ENCODE data around the gene SNX9.
A peak's percentile ranks its signal among the peaks of the same experiment; 100 is the strongest.
"Not testable (repeated sequence)": the region's sequence is repeated elsewhere in the genome, so short reads cannot be mapped to it uniquely, and the experiment has no call there.

Gene SNX9

GRCh38 chr6:157855325-157855724, 32.3 kb downstream of the SNX9 start:
- H3K4me3 Mint-ChIP-seq: no peak overlapping the region
- peaks cover 50% of the 10 kb centered on the region for H3K4me1 Mint-ChIP-seq

GRCh38 chr6:157855804-157856203, 32.8 kb downstream of the SNX9 start:
- DNase-seq (ENCODE audit: low spot score in 2 of 2); H3K27ac Mint-ChIP-seq; H3K4me3 Mint-ChIP-seq; ATAC-seq: not testable (repeated sequence)
- Mint-ChIP-seq H3K9me3 (peaks cover 10% of the 10 kb centered on the region), H3K36me3 (peaks cover 24% of the 10 kb centered on the region), H3K4me1 (peaks cover 53% of the 10 kb centered on the region)

More at GRCh38 chr6:157855325-157855724, 32.3 kb downstream of the SNX9 start:
- no peak for DNase-seq (ENCODE audit: low spot score in 2 of 2)
- H3K36me3 Mint-ChIP-seq: peaks cover 28% of the 10 kb centered on the region
- no peak overlapping the region for H3K27ac Mint-ChIP-seq
- no peak for ATAC-seq
- H3K9me3 Mint-ChIP-seq: peaks cover 10% of the 10 kb centered on the region

- peak overlapping the region; percentile 29 for H3K27ac Mint-ChIP-seq
- not testable (repeated sequence) for H3K9me3 Mint-ChIP-seq; H3K4me3 Mint-ChIP-seq; ATAC-seq; DNase-seq (ENCODE audit: low spot score in 2 of 2)
- H3K4me1 Mint-ChIP-seq: peaks cover 52% of the 10 kb centered on the region
- peaks cover 13% of the 10 kb centered on the region for H3K36me3 Mint-ChIP-seq
Observed at GRCh38 chr6:157858664-157859063, 35.6 kb downstream of the SNX9 start.

- Mint-ChIP-seq H3K4me3 (no peak overlapping the region), H3K36me3 (peaks cover 23% of the 10 kb centered on the region), H3K27ac (peak overlapping the region; percentile 29), H3K4me1 (peaks cover 58% of the 10 kb centered on the region), H3K9me3 (no peaks in the 10 kb centered on the region)
- no peak for ATAC-seq
- DNase-seq (ENCODE audit: low spot score in 2 of 2): no peak
Observed at GRCh38 chr6:157859775-157860504, 36.9 kb downstream of the SNX9 start.

GRCh38 chr6:157860505-157860991, 37.5 kb downstream of the SNX9 start:
- H3K4me1 Mint-ChIP-seq: peaks cover 52% of the 10 kb centered on the region
- H3K36me3 Mint-ChIP-seq: peaks cover 29% of the 10 kb centered on the region
- H3K27ac Mint-ChIP-seq: no peak overlapping the region
- no peaks in the 10 kb centered on the region for H3K9me3 Mint-ChIP-seq
- no peak for DNase-seq (ENCODE audit: low spot score in 2 of 2)
- no peak overlapping the region for H3K4me3 Mint-ChIP-seq
- peak; percentile 91 for ATAC-seq

GRCh38 chr6:157861184-157861583, 38.1 kb downstream of the SNX9 start:
- peaks cover 51% of the 10 kb centered on the region for H3K4me1 Mint-ChIP-seq
- no peak overlapping the region for H3K27ac Mint-ChIP-seq
- H3K9me3 Mint-ChIP-seq: no peaks in the 10 kb centered on the region
- H3K4me3 Mint-ChIP-seq: no peak overlapping the region
- H3K36me3 Mint-ChIP-seq: peaks cover 29% of the 10 kb centered on the region
- ATAC-seq (no peak), DNase-seq (ENCODE audit: low spot score in 2 of 2) (no peak)

GRCh38 chr6:157861814-157862213, 38.8 kb downstream of the SNX9 start:
- ATAC-seq (no peak), DNase-seq (ENCODE audit: low spot score in 2 of 2) (no peak)
- peaks cover 55% of the 10 kb centered on the region for H3K4me1 Mint-ChIP-seq
- no peak overlapping the region for H3K27ac Mint-ChIP-seq
- no peaks in the 10 kb centered on the region for H3K9me3 Mint-ChIP-seq
- no peak overlapping the region for H3K4me3 Mint-ChIP-seq
- H3K36me3 Mint-ChIP-seq: peaks cover 29% of the 10 kb centered on the region

GRCh38 chr6:157862706-157863105, 39.7 kb downstream of the SNX9 start:
- no peak overlapping the region for H3K27ac Mint-ChIP-seq
- peaks cover 24% of the 10 kb centered on the region for H3K36me3 Mint-ChIP-seq
- H3K4me3 Mint-ChIP-seq: no peak overlapping the region
- ATAC-seq (no peak), DNase-seq (ENCODE audit: low spot score in 2 of 2) (no peak)
- H3K4me1 Mint-ChIP-seq: peaks cover 63% of the 10 kb centered on the region
- no peaks in the 10 kb centered on the region for H3K9me3 Mint-ChIP-seq

GRCh38 chr6:157864185-157864761, 41.2 kb downstream of the SNX9 start:
- DNase-seq (ENCODE audit: low spot score in 2 of 2) (no peak), ATAC-seq (peak; percentile 53)
- Mint-ChIP-seq H3K9me3 (no peaks in the 10 kb centered on the region), H3K27ac (peak overlapping the region; percentile 55), H3K4me3 (peak overlapping the region; percentile 9), H3K4me1 (peaks cover 49% of the 10 kb centered on the region), H3K36me3 (peaks cover 23% of the 10 kb centered on the region)

- Mint-ChIP-seq H3K4me3 (no peak overlapping the region), H3K27ac (no peak overlapping the region), H3K9me3 (no peaks in the 10 kb centered on the region), H3K36me3 (peaks cover 23% of the 10 kb centered on the region), H3K4me1 (peaks cover 42% of the 10 kb centered on the region)
- ATAC-seq: no peak
- DNase-seq (ENCODE audit: low spot score in 2 of 2): no peak
Observed at GRCh38 chr6:157865249-157865648, 42.2 kb downstream of the SNX9 start.

- H3K4me1 Mint-ChIP-seq: peaks cover 37% of the 10 kb centered on the region
- DNase-seq (ENCODE audit: low spot score in 2 of 2) (no peak), ATAC-seq (peak; percentile 65)
- no peaks in the 10 kb centered on the region for H3K9me3 Mint-ChIP-seq
- H3K36me3 Mint-ChIP-seq: peaks cover 23% of the 10 kb centered on the region
- H3K27ac Mint-ChIP-seq: no peak overlapping the region
- peak overlapping the region; percentile 16 for H3K4me3 Mint-ChIP-seq
Observed at GRCh38 chr6:157867155-157867559, 44.1 kb downstream of the SNX9 start.

- Mint-ChIP-seq H3K4me1 (peaks cover 32% of the 10 kb centered on the region), H3K9me3 (no peaks in the 10 kb centered on the region), H3K36me3 (peaks cover 24% of the 10 kb centered on the region), H3K27ac (no peak overlapping the region), H3K4me3 (no peak overlapping the region)
- no peak for DNase-seq (ENCODE audit: low spot score in 2 of 2)
- ATAC-seq: no peak
Observed at GRCh38 chr6:157867981-157868380, 44.9 kb downstream of the SNX9 start.

- Mint-ChIP-seq H3K4me1 (peaks cover 23% of the 10 kb centered on the region), H3K9me3 (no peaks in the 10 kb centered on the region), H3K4me3 (no peak overlapping the region), H3K27ac (no peak overlapping the region), H3K36me3 (peaks cover 33% of the 10 kb centered on the region)
- DNase-seq (ENCODE audit: low spot score in 2 of 2) (no peak), ATAC-seq (no peak)
Observed at GRCh38 chr6:157868835-157869234, 45.8 kb downstream of the SNX9 start.

- ATAC-seq (no peak), DNase-seq (ENCODE audit: low spot score in 2 of 2) (no peak)
- Mint-ChIP-seq H3K9me3 (no peaks in the 10 kb centered on the region), H3K36me3 (peaks cover 34% of the 10 kb centered on the region), H3K4me3 (no peak overlapping the region), H3K4me1 (peaks cover 14% of the 10 kb centered on the region), H3K27ac (no peak overlapping the region)
Observed at GRCh38 chr6:157869673-157870302, 46.7 kb downstream of the SNX9 start.

- H3K9me3 Mint-ChIP-seq: no peaks in the 10 kb centered on the region
Observed at GRCh38 chr6:157873735-157874344, 50.8 kb downstream of the SNX9 start.

More at GRCh38 chr6:157873735-157874344, 50.8 kb downstream of the SNX9 start:
- H3K36me3 Mint-ChIP-seq: peaks cover 67% of the 10 kb centered on the region
- H3K4me1 Mint-ChIP-seq: peaks cover 5% of the 10 kb centered on the region
- H3K4me3 Mint-ChIP-seq: no peak overlapping the region
- H3K27ac Mint-ChIP-seq: no peak overlapping the region
- ATAC-seq: peak; percentile 87
- peak; percentile 76 to 90 for DNase-seq (ENCODE audit: low spot score in 2 of 2)
